Cortex of kidney (tissue), 1 donor: ENCODE results near the gene CCDC15.

ENCODE experiments used
- DNase-seq: peaks from one replicate; lab custom pipeline; 2025; lab: John Stamatoyannopoulos, UW

CCDC15 gene

DNA sequence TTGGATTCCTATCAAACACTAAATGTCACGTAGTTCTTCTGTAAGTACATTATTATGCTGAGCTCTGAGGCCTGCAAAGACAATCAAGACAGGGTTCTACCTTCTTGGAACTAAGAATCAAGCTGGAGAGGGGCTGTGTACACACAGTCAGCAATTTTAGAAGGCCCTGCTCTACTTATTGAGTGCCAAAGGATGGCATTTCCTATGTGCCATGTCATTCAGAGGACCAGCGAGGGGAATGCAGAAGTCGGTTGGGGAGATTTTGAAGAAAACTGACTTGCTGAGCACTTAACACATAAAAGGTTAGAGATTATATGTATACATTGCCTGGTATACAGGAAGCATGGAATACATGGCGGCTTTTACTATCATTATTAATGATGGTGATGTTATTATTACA lies 114.4 kb downstream of the CCDC15 start:
- no peak for DNase-seq

DNA sequence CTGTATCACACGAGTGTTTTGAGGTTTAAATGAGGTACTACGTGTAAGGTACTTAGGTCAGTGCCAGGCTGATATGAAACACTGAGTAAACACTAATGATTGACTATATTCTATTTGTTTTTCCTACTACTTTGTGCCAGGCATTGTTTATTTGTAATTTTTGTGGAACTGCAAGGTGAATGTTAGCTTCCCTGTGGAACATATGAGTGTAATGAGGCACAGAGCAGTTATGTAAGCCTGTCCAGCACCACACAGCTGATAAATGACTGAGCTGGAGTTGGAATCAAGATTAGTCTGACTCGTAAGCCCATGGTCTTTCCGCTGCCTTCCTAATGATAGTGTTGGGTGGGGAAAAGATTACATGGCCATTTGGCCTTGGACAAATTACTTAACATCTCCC lies 115.0 kb downstream of the CCDC15 start:
- no peak for DNase-seq

DNA sequence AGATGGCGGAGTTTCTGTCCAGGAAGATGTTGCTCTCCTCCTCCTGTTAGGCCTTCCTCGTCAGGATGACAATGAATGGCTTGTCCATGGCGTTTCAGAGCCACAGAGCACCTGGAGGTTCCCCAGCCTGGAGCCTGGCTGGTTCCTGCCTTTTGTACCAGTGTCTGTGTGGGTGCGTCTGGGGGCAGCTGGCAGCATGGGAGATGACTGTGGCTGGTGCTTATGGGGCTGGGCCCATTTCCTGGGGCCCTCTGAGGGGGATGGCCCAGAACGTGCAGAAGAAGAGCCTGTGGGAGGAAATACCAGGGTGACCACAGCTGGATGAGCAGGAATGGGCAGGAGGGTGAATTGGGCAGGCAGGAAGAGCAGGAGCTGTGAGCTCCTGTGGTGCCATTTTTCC lies 115.8 kb downstream of the CCDC15 start:
- no peak for DNase-seq

DNA sequence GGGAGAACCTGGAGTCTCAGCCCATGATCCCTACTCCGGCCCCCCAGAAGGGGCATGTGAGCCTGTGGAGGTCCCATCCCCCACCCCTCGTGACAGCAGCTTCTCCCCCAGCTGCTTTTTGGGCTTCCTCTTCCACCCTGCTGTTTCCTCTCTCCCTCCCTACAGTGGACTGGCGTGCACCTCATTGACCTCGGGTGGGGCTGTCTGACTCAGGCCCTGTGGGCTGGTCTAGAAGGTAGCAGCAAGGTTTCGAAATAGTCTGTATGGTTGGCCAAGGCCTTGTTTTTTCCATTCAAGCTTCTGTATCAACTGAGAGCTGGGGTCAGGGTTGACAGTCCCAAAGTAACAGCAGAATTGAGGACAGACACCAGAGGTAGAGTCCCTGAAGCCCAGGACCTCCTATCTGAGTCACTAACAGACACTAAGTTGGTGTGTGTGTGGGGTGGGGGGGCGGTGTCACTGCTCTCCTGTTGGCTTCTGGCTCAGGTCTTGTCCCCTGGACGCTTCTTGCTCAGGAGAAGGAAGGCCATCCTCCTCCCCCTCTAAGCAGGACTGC lies 116.8 kb downstream of the CCDC15 start:
- no peak for DNase-seq

DNA sequence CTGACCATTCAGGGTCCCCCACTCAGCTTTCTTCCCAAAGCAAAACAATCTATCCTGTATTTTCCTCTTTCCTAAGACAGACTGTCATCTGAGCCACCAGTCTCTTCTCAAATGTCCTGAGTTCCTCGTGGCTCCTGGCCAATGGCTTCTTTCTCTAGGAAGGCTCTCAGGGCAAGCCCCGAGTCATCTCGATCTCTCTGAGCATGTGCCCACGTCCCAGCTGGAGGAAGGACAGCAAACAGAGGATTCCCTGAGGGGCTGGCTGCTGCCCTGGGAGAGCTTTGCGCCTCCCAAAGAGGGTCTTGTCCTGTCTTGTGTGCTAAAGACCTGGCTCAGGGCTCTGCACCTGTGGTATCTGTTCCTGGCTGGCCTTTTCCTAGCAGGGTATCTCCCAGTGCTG lies 117.4 kb downstream of the CCDC15 start:
- DNase-seq: no peak

DNA sequence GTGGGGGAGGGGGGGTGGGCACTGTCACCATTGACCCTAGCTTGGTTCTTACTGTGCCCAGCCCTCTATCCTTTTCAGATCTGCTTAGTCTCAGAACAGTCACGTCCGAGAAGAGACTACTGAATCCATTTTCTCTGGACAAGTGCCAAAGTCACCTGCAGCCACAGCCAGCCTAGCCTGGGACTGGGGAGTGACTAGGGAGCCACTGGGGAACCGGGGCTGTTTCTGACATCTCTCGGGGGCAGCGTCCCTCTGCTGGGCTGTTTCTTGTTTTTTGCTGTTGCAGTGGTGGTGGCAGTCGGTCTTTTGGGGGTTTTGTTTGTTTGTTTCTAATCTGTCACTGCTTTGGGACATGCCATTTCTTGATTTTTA lies 117.8 kb downstream of the CCDC15 start:
- DNase-seq: no peak

DNA sequence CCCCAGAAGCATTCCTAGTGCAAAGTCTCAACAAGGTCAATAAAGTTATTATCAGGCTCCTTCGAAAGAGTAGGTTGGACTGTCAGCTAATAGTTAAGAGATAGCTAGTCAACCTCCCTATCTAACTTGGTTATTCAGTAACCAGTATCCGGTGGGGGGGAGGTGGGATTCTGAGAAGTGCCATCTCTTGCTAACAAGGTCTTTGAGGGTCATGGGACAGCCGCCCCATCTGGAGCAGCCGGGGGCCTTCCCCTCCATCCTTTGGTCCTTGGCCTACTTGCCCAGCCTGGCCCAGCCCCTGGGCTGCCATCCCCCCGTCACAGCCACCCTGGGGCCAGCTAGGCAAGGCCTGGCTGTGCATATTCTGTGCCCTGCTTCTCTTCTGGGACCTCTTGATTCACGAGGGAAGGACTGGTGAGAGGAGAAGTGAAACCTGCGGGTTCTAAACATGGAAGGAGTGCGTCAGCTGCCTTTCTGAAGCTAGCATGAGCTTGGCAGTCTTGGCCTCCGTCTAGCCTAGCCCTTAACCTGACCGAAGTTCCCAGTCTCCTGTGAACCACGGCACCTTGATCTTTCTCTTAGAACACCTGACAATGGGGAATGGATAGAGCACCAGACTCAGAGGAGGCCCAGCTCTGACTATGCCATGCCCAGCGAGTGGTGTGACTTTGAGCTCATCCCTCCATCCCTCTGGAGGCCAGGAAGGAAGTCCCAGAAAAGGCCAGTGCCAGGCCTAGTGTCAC lies 118.4 kb downstream of the CCDC15 start:
- no peak for DNase-seq

DNA sequence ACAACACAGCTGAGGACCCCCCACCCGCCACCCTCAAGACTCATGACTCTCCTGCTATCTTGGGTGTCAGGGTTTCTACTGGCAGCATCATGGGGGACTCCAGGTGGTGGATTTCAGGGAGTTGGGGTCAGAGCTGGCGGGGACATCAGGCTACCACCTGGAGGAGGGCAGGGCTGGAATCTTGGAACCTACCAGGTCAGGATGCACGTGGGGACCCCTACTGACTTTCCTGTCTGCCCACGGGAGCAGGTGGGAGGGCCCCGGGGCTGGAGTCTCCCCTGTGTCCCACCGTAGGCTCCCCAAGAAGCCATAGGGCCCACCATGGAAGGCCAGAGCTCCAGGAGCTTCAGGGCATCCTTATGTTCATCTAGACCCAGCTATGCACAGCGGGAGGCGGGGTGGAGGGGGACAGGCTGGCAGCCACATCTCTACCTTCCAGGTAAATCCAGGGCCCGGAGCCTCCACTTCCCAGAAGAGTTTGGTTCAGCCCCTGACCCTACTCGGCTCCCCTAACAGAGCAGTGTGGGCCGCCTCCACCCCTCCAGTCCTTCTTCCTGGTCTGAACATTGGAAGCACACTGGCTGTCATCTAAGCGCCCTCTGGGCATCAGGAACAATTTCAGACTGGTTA lies 119.1 kb downstream of the CCDC15 start:
- no peak for DNase-seq

DNA sequence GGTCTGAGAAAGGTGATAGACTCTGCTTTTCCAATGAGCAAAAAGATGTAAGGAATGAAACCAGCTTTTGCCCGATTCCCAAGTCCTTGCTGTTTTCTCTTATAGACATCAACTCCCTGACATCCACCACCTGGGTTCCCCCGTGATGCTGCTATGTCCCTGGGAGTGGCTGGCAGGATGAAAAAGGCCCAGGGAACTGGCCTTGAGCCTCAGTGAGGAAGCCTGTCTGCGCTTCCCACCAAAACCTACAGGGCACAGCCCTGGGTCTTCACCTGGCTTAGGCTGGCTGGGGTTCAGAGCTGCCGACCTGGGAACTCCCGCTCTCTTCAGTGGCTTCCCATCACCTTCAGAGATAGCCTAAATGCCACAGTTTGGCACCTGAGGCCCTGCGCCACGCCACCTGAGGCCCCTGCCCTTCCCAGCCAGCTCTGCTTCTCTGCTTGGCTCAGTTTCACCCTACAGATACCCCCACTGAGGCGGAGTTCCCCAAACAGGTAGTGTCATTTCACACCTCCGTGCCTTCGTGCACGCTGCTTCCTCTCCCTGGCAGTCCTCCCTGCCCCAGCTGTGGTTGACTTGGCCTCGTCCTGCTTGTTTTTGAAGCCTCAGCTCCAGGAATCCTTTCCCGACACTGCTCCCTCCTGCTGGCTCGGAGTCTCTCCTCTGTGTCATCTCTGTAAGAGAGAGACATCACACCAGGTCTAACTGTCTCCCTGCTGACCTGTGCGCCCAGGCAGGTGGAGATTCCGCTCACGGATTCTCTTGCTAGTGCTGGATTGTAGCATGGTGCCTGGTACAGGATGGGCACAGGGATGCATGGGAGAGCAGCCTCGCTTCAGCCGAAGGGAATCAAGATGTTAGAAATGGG lies 119.8 kb downstream of the CCDC15 start:
- DNase-seq: no peak

DNA sequence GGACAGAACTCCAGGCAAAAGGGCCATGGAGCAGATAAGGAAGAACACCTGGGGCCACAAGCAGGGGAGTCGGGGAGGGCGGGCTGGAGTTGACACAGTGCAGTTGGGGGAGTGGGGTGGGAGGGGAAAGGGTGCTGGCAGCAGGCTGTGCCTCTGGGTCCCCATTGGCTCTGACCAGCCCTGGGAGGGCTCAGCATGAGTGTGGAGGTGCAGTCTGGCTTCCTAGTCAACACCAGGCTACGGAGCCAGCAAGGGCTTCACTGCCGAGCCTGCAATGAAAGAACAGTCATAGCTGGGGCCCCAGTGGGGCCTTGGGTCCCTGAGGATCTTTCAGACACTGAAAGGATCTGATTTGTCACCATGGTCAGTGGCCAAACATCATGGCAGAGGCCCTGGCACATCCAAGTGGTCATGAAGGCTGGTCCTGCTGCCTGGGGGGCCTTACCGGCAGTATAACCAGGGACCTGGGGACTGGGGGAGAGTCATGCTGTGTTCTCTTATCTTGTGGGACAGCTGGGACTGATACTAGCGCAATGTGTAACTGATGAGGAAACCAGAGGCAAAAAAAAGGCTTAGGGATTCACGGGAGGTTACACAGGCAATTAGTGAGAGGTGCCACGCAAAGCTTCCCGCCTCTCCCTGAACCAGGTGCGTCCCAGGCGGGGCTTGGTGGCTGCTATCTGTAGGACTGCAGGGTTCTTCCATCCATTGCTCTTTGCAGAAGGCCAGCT lies 120.7 kb downstream of the CCDC15 start:
- DNase-seq: no peak

DNA sequence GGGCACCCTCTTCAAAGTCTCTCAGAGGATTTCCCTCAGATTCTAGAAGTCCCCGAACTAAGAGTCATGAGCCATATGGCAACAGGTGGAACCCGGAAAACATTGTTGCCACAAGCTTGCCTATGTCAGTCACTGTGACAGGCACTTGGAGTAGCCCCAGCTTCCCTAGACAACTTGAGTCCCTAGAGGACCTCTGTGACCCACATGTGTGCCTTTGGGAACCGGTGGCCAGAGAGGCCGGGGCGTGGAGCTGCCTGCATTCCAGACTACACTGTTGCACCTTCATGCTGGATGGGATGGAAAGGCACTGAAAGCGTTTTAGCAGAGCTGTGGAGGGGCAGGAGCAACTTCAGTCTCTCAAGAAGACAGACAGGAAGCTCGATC lies 121.2 kb downstream of the CCDC15 start:
- DNase-seq: no peak

DNA sequence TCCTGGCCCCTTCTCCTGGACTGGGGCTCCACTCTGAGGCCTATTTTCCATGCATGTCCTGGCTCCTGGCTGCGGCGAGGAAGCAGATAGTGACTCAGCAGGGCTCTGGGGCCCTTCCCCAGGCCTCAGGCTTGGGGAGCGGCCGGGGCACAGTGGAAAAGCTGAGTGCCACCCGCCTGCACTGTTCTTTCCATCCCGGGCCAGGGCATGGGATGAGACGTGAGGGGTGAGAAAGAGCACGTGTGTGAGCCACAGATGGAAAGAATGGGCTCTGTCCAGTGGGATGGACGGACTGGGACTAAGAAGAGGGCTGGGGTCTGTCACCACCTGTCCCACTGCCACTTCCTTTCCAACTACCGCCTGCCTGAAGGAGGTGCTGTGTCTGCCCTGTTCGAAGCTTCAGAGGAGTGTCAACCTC lies 121.9 kb downstream of the CCDC15 start:
- DNase-seq: no peak

DNA sequence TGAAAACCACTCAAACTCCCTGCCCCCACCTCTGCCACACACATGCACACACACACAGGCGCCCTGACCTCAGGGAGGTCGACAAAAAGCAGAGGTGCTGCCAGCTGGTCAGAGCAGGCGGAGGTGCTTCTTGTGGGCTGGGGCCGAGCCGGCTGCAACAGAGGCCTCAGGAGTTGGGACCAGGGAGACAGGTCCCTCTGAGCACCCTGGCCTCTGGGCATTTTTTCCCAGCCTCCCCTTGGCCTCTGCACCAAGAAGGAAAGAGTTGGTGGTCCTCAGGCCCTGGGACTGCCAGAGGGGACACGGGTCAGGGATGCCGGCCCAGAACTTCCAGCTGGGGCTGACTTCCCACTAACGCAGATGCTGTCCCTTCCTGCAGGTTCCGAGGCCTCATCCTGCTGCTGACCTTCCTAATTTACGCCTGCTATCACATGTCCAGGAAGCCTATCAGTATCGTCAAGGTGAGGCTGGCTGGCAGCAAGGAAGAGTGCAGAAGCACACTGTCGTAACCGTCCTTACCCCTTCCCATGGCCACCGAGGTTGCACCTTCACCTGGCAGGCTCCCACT lies 122.5 kb downstream of the CCDC15 start:
- DNase-seq: no peak

DNA sequence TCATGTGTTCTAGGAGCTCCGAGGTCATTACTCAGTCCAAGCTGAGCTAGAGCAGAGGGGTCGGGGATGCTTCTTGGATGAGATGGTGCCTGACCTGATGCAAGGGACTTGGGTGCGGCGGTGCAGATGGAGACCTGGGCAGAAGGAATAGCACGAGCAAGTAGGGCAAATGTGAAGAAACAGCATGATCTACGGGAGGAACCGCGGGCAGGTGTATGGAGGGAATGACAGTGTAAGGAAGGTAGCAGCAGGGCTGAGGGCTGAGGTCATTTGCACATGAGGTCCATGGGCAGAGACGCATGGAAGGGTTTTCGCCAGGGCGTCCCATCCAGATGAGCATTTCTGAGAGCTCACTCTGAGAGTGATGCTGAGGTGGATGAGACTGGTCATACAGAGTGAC lies 124.0 kb downstream of the CCDC15 start:
- DNase-seq: no peak

DNA sequence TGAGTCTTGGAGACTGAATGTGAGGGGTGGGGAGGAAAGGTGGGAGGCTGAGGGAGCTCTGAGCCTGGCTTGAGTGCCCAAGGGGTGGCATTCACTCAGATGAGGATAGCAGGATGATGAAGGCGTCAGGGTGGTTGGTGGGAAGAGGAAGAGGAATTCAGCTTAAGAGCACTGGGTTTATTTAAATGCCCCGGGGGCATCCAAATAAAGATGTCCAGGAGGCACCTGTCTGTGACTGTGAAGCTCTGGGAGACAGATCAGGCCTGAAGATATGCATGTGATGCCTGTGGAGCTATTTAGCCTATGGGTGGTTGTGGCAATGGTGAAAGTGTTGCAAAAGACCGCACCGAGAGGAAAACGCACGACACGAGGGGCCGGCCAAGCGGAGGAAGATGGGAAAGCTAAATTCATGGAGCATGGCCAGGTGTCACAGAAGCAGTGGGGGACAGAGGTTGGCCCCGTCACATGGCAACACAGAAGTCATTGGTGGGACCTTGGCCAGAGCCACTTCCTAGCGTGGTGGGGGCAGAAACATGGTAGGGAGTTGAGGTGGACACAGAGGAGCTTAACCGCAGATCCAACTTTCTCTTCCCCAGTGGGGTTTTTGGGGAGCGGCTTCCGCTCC lies 124.6 kb downstream of the CCDC15 start:
- no peak for DNase-seq

DNA sequence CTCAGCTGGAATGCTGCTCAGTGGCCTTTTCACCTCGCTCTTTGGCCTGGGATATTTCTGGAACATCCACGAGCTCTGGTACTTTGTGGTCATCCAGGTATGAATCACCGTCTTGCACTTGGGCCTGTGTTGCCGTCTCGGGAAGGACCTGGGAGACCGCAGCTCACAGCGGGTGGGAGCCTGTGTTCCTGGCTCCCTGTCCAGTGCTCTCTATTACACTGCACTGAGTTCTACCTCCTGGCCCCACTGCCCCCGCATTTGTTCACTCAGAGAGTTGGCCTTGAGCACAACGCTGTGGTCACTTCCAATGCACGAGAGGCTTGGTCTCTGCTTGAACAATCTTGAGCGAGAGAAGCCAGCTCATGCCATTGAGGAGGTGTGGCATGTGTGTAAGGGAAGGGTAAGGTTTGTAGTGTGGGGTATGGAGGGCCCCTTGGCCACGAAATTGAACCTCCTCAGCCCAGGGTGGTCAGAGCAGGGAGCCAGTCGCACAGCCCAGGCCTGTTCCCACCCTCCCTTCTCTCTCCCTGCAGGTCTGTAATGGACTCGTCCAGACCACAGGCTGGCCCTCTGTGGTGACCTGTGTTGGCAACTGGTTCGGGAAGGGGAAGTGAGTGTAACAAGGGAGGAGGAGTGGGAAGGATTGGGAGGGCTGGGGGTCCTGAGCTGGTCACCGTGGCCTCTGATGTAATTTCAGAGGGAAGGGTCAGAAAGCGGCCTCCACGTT lies 125.3 kb downstream of the CCDC15 start:
- DNase-seq: no peak

DNA sequence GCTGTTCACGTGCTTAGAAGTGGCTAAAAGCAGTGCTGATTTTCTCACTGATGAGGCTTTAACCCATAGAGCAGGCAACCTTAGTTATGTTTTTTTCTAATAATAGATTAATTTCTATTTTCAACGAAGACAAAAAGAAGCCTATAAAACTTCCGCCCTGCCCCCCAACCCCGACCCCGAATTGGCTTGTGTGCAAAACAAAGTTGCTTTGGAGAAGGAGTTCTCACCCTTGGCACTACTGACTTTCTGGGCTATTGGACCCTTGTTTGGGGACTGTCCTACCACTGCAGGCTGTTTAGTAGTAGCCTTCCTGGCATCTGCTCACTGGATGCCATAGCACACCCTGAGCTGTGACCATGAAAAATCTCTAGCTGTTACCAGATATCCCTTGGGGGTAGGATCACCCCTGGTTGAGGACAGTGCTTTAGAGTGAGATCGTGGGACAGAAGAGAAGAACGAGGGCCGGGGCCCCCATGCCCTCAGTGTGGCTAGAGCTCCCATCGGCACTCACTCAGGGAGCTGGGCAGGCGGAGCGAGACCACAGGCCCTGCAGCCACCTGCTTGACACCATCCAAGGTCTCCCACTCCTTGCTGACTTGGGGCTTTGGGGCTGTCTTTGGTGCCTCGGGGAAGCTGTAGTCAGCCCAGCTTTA lies 126.0 kb downstream of the CCDC15 start:
- DNase-seq: no peak

DNA sequence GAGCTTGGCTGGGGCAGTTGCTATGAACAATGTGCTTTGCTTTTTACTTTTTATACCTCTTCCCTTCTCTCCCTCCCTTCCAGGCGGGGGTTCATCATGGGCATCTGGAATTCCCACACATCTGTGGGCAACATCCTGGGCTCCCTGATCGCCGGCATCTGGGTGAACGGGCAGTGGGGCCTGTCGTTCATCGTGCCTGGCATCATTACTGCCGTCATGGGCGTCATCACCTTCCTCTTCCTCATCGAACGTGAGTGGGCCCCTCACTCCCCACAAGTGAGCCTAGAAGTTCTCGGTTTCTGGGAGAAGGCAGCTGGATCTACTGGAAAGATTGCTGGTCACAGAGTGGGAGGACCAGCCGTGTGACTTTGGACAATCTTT lies 126.5 kb downstream of the CCDC15 start:
- DNase-seq: no peak

DNA sequence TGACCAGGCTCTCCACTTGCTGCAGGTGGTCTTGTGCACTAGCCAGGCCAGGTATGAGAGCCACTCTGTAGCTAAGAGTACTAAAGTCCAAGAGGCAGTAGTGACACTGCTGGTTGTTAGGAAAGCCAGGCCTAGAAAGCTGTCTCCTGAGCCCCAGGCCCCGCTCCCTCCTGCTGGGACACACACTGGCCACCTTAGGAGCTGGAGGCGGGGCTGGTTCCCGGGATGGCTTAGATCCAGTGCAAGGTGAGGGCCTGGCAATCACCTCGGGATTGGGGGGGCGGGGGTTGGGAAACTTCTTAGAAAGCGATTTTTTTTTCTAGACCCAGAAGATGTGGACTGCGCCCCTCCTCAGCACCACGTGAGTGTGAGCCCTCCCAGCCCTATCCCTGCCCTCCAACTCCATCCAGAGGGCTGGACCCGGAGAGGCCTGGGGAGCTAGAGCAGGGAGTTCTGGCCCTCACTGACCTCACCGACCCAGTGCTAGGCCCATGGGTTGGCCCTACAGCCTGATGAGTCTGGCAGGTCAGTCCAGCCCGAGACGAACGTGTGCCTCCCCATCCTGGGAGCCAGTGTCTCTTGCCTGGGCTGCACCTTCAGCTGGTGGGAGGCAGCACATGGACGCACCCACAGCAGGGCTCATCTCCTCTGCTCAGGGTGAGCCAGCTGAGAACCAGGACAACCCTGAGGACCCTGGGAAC lies 127.2 kb downstream of the CCDC15 start:
- no peak for DNase-seq
